Measurements from ENCODE around the gene SCO2.
A peak's percentile ranks its signal among the peaks of the same experiment; 100 is the strongest.

The SCO2 gene

DNA sequence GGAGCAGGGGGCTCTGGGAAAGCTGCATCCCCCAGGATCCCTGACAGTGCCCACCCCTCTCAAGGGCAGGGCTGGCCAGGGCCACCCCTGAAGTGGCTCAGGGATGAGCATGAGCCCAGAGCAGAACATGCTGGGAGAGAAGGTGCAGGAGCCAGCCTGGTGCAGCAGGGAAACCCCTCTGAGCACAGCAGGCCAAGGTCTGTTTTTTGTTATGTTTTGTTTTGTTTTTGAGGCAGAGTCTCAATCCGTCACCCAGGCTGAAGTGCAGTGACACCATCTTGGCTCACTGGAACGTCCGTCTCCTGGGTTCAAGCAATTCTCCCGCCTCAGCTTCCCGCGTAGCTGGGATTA lies 49.8 kb downstream of the SCO2 start:
- TF ChIP-seq, protein P1, sequence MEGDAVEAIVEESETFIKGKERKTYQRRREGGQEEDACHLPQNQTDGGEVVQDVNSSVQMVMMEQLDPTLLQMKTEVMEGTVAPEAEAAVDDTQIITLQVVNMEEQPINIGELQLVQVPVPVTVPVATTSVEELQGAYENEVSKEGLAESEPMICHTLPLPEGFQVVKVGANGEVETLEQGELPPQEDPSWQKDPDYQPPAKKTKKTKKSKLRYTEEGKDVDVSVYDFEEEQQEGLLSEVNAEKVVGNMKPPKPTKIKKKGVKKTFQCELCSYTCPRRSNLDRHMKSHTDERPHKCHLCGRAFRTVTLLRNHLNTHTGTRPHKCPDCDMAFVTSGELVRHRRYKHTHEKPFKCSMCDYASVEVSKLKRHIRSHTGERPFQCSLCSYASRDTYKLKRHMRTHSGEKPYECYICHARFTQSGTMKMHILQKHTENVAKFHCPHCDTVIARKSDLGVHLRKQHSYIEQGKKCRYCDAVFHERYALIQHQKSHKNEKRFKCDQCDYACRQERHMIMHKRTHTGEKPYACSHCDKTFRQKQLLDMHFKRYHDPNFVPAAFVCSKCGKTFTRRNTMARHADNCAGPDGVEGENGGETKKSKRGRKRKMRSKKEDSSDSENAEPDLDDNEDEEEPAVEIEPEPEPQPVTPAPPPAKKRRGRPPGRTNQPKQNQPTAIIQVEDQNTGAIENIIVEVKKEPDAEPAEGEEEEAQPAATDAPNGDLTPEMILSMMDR (IDR thresholded peaks at IDR 0.05; ENCODE audit: low read depth, low read length): no peak
- H3K4me3 ChIP-seq (ENCODE audit: low read depth, low read length): no peak overlapping the region
- in situ Hi-C loops (cut with HindIII; ENCODE audit: low sequenced_read_pairs): no loop called here
- DNase-seq (ENCODE audit: low read depth, low spot score): no peak

DNA sequence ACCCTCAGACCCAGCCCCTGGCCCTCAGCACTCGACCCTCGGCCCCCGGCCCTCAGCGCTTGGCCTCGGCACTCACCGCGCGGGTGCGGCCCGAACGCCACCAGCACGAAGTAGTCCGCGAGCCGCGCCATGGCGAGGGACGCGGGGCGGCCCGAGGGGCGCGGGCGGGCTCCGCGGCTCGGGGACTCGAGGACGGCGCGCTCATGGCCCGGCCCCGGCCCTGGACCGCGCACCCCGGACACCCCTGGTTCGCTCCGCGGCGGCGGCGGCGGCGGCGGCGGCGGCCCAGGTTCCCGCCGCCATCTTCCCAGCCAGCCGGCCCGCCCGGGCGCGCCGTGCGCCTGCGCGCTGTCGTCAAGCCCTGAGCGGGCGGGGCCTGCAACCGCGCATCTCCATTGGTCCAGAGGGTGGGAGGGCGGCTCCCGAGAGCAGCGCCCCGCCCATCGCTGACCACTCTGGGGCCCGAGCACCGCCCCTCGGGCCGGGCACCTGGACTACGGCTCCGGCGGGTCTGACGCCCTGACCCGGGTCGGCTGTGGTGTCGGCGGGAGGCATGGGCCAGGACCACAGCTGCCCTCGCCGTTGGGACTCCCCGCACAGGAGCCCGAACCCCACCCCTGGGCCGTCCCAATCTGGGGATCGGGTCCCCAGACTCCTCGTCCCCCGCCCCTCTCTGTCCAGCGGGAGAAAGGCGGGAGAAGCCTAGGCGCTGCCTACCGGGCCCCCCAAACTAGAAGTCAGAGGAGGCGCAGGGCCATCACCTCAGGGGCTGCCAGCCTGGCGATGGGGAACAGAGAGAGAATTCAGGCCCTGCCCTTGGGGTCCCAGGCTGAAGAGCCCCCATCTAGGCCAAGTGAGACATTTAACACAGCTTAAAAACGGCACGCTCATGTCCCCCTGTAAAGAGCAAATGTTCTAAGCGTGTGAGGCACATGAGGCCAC lies 50.4 kb downstream of the SCO2 start, which contains the start of gene SBF1:
SBF1 (minus strand) TSS at position 326 of the 942 bp plus-strand sequence; CDS start at position 131, 195 bp downstream.
- TF ChIP-seq, protein P1 (IDR thresholded peaks at IDR 0.05; ENCODE audit: low read depth, low read length): no peak
- in situ Hi-C loops (cut with HindIII; ENCODE audit: low sequenced_read_pairs): no loop called here

DNA sequence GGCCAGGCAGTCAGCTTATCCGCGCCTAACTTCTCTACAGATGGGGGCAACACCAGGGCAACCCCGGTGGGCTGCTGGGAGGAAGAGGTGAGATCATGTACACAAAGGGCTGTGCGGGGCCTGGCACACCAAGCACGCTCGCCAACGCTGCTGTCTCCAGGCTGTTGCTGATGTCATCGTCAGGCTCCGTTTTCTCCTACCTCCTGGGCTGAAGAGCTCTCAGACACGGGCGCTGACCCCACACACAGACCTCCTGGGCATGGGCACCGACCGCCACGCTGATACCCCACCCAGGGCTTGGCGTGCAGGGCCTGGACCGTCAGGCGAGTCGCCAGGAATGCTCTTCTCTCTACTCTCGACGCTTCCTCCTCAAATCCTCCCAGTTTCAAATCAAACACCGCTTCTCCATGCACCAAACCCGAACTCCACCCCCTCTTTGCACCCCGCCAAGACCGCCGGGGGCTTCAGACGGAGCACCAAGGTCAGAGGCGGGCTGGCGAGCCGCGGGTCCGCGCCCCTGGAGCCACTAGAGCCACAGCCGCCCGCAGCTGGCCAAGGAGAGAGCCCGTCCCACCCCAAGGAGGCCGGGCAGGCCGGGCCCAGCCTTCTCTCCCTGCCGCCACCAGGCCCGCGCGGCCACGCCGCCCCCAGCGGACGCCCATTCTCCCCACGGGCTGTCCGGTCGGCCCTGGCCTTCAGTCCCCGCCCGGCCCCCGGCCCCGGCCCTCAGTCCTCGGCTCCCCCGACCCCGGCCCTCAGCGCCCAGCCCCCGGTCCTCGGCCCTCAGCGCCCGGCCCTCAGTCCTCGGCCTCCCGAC lies 51.3 kb downstream of the SCO2 start:
- peak overlapping the region; percentile 57 for H3K4me3 ChIP-seq (ENCODE audit: low read depth, low read length)
- peak; percentile 49 for DNase-seq (ENCODE audit: low read depth, low spot score)
- in situ Hi-C loops (cut with HindIII; ENCODE audit: low sequenced_read_pairs): no loop called here
- TF ChIP-seq, protein P1 (IDR thresholded peaks at IDR 0.05; ENCODE audit: low read depth, low read length): no peak

More for the DNA sequence above, 50.4 kb downstream of the SCO2 start, which contains the start of gene SBF1:
- peak; percentile 85 for DNase-seq (ENCODE audit: low read depth, low spot score)
- peak within 1 kb of the TSS; percentile 57 for H3K4me3 ChIP-seq (ENCODE audit: low read depth, low read length)
